Measurements from ENCODE around the gene FAM131C.

FAM131C gene

GRCh38 chr1:16082283-16083038 is 9.0 kb upstream of the FAM131C start:
- no peak overlapping the region for H3K4me3 ChIP-seq (ENCODE audit: low read depth, low read length)
- TF ChIP-seq MAX (IDR thresholded peaks at IDR 0.05; ENCODE audit: low read depth, low read length) (no peak), CTCF (IDR thresholded peaks at IDR 0.05; ENCODE audit: low read depth, low read length) (peak; percentile 89)
- DNase-seq (ENCODE audit: low read depth) = peak; percentile 60

GRCh38 chr1:16081636-16082035 is 8.2 kb upstream of the FAM131C start:
- no peak overlapping the region for H3K4me3 ChIP-seq (ENCODE audit: low read depth, low read length)
- DNase-seq (ENCODE audit: low read depth) = no peak
- TF ChIP-seq MYC (IDR thresholded peaks at IDR 0.05; ENCODE audit: low read depth, low read length) = no peak
- no peak for TF ChIP-seq MAX (IDR thresholded peaks at IDR 0.05; ENCODE audit: low read depth, low read length)
- no peak for TF ChIP-seq POLR2A (IDR thresholded peaks at IDR 0.05; ENCODE audit: extremely low read depth, insufficient read length)
- TF ChIP-seq CTCF (IDR thresholded peaks at IDR 0.05; ENCODE audit: low read depth, low read length) = no peak

- DNase-seq (ENCODE audit: low read depth) = no peak
- TF ChIP-seq MYC (IDR thresholded peaks at IDR 0.05; ENCODE audit: low read depth, low read length) (no peak), POLR2A (IDR thresholded peaks at IDR 0.05; ENCODE audit: extremely low read depth, insufficient read length) (no peak), CTCF (IDR thresholded peaks at IDR 0.05; ENCODE audit: low read depth, low read length) (no peak), MAX (IDR thresholded peaks at IDR 0.05; ENCODE audit: low read depth, low read length) (no peak)
- H3K4me3 ChIP-seq (ENCODE audit: low read depth, low read length) = no peak overlapping the region
Measured at GRCh38 chr1:16080422-16081150, 7.1 kb upstream of the FAM131C start.

GRCh38 chr1:16078925-16079656 is 5.6 kb upstream of the FAM131C start:
- H3K4me3 ChIP-seq (ENCODE audit: low read depth, low read length) = no peak overlapping the region
- DNase-seq (ENCODE audit: low read depth) = peak; percentile 69
- TF ChIP-seq POLR2A (IDR thresholded peaks at IDR 0.05; ENCODE audit: extremely low read depth, insufficient read length) = no peak
- 0 out of 2 replicates have a peak, but pooled peaks have one; percentile 18 for TF ChIP-seq MYC (IDR thresholded peaks at IDR 0.05; ENCODE audit: low read depth, low read length)
- peak; percentile 86 for TF ChIP-seq CTCF (IDR thresholded peaks at IDR 0.05; ENCODE audit: low read depth, low read length)

GRCh38 chr1:16077406-16078245 is 4.2 kb upstream of the FAM131C start:
- TF ChIP-seq MYC (IDR thresholded peaks at IDR 0.05; ENCODE audit: low read depth, low read length) (no peak), POLR2A (IDR thresholded peaks at IDR 0.05; ENCODE audit: extremely low read depth, insufficient read length) (no peak), MAX (IDR thresholded peaks at IDR 0.05; ENCODE audit: low read depth, low read length) (no peak), CTCF (IDR thresholded peaks at IDR 0.05; ENCODE audit: low read depth, low read length) (no peak)
- H3K4me3 ChIP-seq (ENCODE audit: low read depth, low read length) = no peak overlapping the region
- DNase-seq (ENCODE audit: low read depth) = no peak

All from NB4 (cell line).